SK-MEL-5 (cell line): ENCODE data around the gene ENOPH1. TPM values are rescaled to one million over a fixed set of nuclear protein-coding genes. Genes with fewer than 3 reads are reported as not detected.
"Not testable (repeated sequence)": the region's sequence is repeated elsewhere in the genome, so short reads cannot be mapped to it uniquely, and the experiment has no call there.

Experiments used
- DNase-seq: peaks from one replicate; pipeline ENCODE4 v3.0.0-alpha.2; 2016; ENCODE audit warnings: low read depth, low spot score
- in situ Hi-C: cut with HindIII; loops from 2 replicates; pipeline ENCODE4 v1.10.0; 2016; ENCODE audit warnings: low sequenced_read_pairs, high pct_unique_total_duplicates, low pct_unique_long_range_greater_than_20kb
- total RNA-seq: library from RNA; depleted of rRNA; stranded (reverse); fragments of >200 nt; shearing (Covaris generic); gene quantifications from 2 replicates; pipeline ENCODE4 v1.2.3, GENCODE V29; 2014

ENOPH1 gene
- total RNA-seq, 1 experiment from 2014 or later, result 54.9 TPM

GRCh38 chr4:82450966-82451755 is 20.8 kb downstream of the ENOPH1 start:
- DNase-seq, result peak; percentile 31
- in situ Hi-C loops, result no loop called here

DNA sequence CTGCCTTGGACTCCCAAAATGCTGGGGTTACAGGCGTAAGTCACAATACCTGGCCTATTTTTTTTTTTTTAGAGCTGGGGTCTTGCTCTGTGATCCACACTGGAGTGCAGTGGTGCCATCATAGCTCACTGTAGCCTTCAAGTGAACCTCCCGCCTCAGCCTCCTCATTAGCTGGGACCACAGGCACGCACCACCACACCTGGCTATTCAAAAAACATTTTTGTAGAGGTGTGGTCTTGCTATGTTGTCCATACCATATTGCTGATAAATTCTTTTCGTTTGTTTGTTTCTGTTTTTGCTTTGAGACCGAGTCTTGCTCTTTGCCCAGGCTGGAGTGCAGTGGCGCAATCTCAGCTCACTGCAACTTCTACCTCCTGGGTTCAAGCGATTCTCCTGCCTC is 21.6 kb downstream of the ENOPH1 start:
- DNase-seq, result no peak
- in situ Hi-C loops, result no loop called here

DNA sequence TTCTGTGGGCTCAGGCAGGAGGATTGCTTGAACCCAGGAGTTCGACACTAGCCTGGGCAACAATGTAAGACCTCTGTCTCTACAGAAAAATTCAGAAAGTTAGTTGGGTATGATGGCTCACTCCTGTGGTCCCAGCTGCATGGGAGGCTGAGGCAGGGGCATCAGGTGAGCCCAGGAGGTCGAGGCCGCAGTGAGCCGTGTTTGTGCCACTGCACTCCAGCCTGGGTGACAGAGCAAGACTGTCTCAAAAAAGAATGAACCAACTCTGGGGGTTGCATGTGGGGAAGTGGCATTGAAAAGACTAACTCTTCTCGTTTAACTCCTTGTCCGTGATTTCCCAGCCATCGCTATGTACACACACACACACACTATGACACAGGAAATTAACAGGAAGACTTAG is 26.9 kb downstream of the ENOPH1 start:
- no peak for DNase-seq
- in situ Hi-C loops, result no loop called here

GRCh38 chr4:82458729-82459128 is 28.3 kb downstream of the ENOPH1 start:
- in situ Hi-C loops, result no loop called here

GRCh38 chr4:82461710-82462109 is 31.3 kb downstream of the ENOPH1 start:
- in situ Hi-C loops, result no loop called here
- no peak for DNase-seq

More at GRCh38 chr4:82458729-82459128, 28.3 kb downstream of the ENOPH1 start:
- DNase-seq, result no peak

- peak; percentile 86 for DNase-seq
- in situ Hi-C loops, result no loop called here
These were observed 32.0 kb downstream of the ENOPH1 start for GRCh38 chr4:82462415-82462831.

DNA sequence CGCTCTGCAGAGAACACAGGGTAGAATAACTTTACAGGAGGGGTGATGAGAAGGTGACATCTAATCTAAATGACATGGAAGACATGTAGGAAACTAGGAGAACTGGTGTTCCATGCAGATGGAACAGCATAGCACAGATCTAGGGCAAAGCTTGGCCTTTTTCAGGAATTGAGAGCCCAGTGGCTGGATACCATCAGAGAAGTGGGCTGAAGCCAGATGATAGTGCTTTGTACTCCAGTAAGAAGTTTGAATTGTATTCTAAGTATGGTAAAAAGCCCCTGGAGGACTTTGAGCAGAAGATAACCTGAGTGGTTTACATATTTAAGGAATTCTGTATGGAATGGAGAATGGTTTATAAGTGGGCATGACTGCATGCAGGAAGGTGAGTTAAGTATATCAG is 32.8 kb downstream of the ENOPH1 start:
- in situ Hi-C loops, result no loop called here
- no peak for DNase-seq

DNA sequence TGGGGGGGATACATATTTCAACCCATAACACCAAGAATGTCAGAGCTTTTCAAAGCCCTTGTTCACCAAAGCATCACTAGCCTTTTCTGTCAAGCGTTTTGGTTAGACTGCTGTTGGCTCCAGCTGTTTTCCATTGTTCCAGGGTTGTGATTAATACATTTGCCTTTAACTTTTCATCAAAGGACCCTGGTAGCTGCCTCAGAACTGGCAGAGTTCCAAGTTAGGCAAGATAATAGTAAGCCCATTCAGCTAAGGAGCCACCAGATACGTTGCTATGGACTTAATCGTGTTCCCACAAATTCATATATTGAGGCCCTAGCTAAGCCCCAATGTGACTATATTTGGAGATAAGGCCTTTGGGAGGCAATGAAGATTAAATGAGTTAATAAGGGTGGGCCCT is 37.1 kb downstream of the ENOPH1 start:
- DNase-seq, result no peak
- in situ Hi-C loops, result no loop called here

DNA sequence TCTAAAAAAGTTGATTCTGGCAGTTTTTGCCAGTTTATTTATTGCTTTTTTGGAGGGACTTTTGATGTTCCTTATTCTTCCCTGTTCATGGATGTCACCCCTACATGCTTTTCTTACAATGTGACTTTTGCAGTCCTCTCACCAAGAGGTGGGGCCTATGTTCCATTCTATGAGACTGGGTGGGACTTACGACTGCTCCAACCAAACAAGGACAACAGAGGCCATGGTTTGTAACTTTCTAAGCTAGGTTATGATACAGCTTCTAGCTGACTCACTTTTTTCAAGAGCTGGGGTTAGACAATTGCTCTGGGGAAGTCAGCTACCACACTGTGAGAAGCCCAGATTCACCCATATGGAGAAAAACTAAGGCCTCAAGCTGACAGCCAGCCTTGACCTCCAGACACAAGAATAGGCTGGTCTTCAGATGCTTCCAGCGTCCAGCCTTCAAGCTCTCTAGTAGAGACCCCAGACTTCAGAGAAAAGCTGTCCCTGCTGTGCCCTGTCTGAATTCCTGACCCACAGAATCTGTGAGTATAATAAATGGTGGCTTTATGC is 39.5 kb downstream of the ENOPH1 start:
- in situ Hi-C loops, result no loop called here
- DNase-seq, result peak; percentile 38

DNA sequence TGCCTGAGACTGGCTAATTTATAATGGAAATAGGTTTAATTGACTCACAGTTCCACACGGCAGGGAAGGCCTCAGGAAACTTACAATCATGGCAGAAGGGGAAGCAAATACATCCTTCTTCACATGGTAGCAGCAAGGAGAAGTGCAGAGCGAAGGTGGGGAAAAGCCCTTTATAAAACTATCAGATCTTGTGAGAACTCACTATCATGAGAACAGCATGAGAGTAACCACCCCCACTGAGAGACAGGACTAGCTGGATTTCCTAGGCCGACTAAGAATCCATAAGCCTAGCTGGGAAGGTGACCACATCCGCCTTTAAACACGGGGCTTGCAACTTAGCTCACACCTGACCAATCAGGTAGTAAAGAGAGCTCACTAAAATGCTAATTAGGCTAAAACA is 42.7 kb downstream of the ENOPH1 start:
- in situ Hi-C loops, DNase-seq: not testable (repeated sequence)

GRCh38 chr4:82473621-82474164 is 43.3 kb downstream of the ENOPH1 start:
- in situ Hi-C loops, result no loop called here

DNA sequence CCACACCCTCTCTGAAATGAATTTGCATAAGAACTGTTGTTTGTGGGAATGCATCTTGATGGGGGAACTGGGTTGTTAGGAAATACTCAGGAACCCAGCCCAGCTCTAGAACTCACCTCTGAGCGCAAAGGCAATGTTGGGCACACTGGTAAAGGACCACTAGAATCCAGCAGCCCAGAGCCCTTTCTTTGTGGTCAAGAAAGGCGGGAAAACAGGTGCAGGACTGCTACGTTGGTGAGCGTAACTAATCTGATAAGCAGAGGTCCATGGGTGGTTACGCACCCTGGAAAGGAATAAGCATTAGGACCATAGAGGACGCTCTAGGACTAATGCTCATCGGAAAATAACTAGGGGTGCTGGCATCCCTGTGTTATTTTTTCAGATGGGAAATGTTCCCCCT is 45.5 kb downstream of the ENOPH1 start:
- DNase-seq, in situ Hi-C loops: not testable (repeated sequence)

More at GRCh38 chr4:82473621-82474164, 43.3 kb downstream of the ENOPH1 start:
- no peak for DNase-seq

DNA sequence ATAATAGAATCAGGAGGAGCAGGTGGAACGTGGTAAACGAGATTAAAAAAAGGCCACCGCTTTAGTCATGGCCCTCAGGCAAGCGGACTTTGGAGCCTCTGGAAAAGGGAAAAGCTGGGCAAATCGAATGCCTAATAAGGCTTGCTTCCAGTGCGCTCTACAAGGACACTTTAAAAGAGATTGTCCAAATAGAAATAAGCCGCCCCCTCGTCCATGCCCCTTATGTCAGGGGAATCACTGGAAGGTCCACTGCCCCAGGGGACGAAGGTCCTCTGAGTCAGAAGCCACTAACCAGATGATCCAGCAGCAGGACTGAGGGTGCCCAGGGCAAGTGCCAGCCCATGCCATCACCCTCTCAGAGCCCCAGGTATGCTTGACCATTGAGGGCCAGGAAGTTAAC is 47.1 kb downstream of the ENOPH1 start:
- in situ Hi-C loops, DNase-seq: not testable (repeated sequence)

DNA sequence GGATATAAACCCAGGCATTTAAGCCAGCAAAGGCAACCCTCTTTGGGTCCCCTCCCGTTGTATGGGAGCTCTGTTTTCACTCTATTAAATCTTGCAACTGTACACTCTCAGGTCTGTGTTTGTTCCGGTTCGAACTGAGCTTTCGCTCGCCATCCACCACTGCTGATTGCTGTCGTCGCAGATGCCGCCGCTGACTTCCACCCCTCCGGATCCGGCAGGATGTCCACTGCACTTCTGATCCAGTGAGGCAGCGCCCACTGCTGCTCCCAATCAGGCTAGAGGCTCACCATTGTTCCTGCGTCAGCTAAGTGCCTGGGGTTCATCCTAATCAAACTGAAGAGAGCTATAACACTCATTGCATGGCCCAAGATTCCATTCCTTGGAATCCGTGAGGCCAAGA is 49.2 kb downstream of the ENOPH1 start:
- in situ Hi-C loops, result no loop called here
- DNase-seq, result no peak

DNA sequence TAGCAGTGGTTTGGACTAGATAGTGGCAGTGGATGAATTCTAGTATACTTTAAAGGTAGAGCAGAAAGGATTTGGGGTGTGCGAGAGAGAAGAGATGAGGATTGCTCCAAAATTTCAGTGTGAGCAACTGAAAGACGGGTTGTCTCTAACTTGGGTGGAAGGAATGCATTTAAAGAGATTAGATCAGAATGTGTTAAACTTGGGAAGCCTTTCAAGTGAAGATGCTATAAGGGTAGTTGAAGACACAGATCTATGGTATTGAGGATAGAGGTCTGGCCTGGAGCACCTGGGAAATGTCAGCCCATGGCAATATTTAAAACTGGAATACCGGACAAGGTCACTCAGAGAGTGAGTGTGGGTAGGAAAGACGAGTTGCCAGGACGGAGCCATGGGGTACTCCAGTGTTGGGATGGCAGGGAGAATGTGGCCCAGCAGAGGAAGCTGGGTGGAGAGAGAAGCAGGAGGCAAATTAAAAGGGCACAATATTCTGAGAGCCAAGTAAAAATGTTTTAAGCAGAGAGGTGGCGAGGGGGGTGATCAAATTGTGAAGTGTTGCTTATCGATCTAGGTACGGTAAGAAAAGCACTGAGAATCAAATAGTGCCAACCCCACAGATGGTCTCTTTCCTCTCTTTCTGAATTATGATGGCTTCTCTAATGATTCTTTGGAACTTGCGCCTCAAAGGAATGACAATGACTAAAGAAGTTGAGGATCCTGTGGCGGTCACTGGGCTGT is 50.5 kb downstream of the ENOPH1 start:
- no peak for DNase-seq
- in situ Hi-C loops, result no loop called here

GRCh38 chr4:82481506-82481840 is 51.1 kb downstream of the ENOPH1 start:
- in situ Hi-C loops, result no loop called here

GRCh38 chr4:82482387-82482786 is 52.0 kb downstream of the ENOPH1 start:
- in situ Hi-C loops, result no loop called here

More at GRCh38 chr4:82481506-82481840, 51.1 kb downstream of the ENOPH1 start:
- DNase-seq, result no peak

DNA sequence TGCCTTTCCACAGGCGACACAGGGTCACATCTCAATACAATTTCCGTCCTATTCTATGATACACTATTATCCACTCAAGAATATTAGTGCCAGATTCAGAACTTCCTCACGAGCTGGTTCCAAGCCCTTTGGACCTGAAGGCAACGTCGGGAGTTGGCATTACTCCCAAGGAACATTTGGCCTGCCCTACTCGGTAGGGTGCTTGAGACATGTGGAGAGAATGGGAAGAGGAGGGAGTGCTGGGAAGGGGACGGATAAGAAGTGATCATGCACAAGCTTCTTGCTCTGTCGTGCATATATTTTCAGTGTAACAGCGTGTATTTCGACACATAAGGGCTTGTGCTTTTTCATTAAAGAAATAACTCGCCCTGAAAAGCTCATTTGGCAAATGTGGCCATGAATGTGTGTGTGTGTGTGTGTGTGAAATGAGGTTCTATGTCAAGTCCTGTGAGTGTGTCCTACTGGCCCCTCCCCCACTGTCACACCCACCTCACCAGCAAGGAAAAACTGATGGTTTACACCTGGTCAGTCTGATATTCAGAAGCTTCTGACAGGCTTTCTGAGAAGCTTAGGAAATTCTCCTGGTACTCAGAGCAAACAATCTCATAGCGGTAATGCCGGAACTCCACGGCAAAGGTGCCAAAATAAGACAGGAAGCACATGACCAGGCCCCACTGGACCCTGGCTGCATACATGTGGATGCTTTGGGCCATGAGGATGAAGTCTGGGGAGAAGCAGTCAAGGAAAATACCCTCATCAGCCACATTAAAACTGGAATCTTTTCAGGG is 54.8 kb downstream of the ENOPH1 start:
- DNase-seq, result no peak
- in situ Hi-C loops, result no loop called here

More at GRCh38 chr4:82482387-82482786, 52.0 kb downstream of the ENOPH1 start:
- no peak for DNase-seq
